GM21528 (cell line): ENCODE measurements around the gene PPT2.
"Not testable (repeated sequence)": the region's sequence is repeated elsewhere in the genome, so short reads cannot be mapped to it uniquely, and the experiment has no call there.

Experiments used
- ATAC-seq: cut with Tn5 transposase; IDR thresholded peaks from one replicate; pipeline ENCODE4 v1.9.1; 2021; ENCODE audit warnings: mild to moderate bottlenecking, moderate library complexity; ENCODE audit not compliant: unreplicated experiment, low FRiP score

Gene PPT2

DNA sequence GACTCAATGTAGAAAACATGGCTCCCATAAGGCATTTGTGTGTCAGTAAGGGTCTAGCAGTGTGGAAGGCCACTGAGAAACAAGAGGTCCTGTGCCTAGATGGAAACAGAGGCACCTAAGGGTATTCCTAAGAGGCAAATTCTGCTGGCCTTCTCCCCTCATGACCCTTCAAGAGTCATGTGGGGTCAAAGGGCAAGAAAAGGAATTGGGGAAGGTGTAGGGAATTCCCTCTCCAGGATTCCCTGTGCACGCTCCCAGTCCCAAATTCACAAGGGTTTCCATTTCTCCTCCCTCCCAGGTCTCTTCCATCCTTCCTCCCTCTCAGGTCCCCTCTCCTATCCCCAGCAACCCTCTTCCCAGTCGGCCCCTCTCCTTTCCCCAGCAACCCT is 21.4 kb downstream of the PPT2 start:
- no peak for ATAC-seq

- peak; percentile 46 for ATAC-seq
Measured at GRCh38 chr6:32175711-32176475, 22.0 kb downstream of the PPT2 start, which contains the start of gene AGPAT1. AGPAT1 (minus strand) TSS chr6:32176084; CDS start chr6:32171496, 4,588 bp downstream.

DNA sequence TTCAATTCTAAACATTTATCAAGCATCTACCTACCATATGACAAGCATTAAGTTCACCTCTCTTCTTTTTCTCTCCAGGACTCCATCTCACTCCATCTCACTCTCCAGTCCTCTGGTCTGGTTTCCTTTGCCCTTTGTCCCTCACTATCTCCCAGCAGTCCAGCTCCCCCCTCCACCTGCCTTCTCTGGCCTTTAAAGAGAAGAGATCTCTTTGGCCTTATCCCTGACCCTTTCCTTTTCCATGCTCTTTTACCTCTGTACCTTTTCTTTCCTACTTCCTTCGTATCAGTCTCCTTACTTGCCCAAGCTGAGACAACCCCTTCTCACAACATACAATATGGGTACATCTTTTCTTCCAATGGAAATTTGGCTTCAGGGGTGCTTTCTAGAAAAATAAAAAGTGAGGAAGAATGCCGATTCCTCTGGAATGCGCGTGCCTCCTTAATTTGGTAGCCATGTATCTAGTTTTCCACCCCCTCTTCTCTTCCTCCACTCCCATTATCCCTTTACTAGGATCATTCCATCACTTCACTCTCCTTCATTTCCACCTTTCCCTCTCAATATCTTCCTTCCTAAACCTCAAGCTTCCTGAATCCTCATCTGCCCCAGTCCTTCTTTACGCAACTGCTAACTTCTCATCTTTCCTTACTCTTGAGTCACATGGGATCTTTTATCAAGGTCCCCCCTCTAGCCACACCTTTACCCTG is 22.7 kb downstream of the PPT2 start:
- ATAC-seq = no peak

DNA sequence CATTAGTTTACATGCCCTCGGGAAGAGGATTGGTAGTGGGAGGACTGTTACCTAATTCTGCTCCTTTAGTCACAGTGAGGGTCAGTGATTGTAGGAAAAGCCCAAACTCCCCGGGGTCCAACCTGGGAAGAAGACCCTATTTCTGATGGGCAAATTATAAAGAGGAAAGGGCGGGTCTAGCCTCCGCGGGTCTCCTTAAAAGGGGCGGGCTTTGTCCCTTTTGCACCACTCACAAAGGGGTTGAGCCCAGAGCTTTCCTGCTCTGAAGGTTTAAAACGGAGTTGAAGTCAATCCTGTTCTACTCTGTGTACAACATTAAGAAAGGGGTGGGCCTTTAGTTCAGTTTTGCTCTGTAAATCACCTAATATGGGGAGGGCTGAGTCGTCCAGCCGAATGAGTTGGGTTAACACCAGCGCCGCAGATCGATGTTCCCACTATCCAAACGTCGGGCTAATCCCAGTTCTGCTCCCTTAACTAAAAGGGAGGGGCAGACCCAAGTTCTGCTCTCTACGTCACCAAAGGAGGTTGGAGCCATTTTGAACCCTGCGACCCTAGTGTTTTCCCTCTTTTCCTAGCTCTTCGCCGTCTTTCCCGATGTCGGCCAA is 23.3 kb downstream of the PPT2 start:
- ATAC-seq = peak; percentile 7

DNA sequence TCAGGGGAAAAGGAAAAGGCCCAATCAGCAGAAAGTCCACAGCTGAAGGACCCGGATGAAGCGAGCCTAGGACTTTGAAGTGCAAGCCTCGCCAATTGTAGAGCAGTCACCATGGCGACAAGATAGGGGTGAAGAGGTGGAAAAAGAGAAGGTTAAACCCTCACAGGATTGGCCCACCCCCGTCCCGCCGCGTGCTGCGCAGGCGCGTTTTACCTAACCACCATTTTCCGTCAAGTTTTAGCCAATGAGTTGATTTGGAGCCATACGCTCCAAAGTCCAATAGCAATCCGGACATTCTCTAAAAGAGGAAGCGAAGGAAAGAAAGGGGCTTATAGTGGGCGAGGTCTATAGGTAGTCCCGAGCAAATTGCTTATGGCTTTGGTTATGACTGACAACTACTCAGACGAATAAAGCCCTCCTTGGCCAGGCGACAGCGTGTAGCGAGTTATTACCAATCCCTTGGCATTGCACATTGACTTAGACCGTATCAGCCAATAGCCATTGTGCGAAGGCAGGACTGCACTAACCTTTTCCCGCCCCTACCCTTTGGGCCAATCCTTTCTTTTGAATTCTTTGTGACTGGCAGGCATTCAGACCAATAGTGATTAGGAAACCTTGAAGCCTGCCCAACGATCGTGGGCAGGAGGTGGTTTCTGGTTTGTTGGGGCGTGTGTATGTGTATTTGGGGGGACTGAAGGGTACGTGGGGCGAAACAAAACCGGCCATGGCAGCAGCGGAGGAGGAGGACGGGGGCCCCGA is 24.0 kb downstream of the PPT2 start, which contains the start of gene RNF5:
TSS of gene RNF5 (plus strand) at position 618 of the 759 bp plus-strand sequence. CDS start at position 725, 107 bp downstream.
- peak; percentile 75 for ATAC-seq

DNA sequence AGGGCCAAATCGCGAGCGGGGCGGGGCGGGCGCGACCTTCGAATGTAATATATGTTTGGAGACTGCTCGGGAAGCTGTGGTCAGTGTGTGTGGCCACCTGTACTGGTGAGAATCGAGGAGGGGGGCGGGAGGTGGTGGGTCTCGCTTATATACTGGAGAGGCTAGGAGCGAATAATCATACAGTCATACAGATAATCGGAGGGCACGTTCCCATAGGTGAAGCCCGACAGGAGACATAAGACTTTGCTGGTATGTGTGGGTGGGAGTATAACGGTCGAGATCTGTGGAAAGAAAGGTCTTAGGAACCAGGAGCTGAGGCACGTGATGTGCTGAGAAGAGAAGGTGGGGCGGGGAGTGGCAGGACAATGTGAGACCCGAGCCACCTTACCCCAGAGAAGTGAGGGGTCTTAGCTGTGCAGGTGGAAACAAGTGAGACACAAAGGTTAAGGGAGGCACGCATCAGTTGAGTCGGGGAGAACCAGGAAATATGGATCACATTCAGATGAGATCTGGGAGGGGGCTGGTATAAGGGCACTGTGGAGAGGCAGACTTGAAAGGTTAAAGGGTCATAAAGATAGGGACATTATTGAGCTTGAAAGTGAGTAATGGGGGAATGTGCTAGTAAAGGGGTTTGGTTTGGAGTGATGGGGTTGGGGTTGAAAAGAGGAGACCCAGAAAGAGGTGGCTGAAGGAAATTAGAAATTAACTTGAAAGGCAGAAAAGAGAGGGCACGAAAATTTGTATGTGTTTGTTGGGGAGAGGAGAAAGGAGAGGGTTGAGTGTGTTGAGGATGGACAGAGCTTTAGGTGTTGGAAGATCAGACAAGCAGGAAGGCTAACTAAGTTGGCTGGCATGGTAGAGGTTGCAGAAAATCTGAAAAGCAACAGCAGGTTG is 24.9 kb downstream of the PPT2 start:
- no peak for ATAC-seq

DNA sequence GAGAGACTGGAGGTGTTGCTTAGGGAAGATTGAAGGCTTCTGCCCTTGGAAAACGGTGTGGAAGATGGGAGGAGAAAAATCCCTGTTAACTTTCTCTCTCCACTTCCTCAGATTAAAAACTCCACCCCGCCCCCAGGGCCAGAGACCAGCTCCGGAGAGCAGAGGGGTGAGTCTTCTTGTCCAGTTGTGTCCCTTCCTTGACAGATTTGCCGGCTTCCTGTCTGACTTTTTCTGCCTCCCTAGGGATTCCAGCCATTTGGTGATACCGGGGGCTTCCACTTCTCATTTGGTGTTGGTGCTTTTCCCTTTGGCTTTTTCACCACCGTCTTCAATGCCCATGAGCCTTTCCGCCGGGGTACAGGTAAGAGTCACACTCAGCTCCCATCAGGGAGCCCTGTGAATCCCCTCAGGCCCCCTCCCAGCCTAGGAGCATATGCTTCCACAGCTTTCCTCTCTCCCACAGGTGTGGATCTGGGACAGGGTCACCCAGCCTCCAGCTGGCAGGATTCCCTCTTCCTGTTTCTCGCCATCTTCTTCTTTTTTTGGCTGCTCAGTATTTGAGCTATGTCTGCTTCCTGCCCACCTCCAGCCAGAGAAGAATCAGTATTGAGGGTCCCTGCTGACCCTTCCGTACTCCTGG is 25.9 kb downstream of the PPT2 start:
- ATAC-seq = no peak

DNA sequence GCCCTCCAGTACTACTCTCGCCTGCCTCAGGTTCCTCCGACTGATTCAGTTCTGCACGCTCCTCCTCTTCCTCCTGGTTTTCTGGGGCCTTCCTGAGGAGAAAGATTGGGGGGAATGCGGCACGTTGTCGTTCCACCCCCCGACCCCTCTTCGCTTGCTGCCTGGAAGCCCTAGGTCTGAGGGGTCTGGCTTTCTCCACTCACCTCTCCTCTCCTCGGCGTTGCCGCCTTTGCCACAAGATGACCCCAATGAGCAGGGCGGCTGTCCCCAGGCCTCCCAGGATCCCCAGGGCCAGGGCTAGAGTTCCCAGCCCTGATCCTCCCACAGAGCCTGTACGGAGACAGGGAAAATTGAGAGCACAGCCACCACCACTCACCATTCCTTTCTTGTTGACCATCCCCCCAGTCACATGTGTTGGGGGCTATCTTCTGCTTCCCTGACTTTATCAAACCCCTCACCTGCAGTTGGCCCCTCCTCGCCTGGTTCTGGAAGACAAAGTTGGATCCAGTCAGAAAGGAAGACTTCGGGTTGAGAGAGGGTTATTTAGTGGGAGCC is 27.3 kb downstream of the PPT2 start:
- ATAC-seq = no peak

DNA sequence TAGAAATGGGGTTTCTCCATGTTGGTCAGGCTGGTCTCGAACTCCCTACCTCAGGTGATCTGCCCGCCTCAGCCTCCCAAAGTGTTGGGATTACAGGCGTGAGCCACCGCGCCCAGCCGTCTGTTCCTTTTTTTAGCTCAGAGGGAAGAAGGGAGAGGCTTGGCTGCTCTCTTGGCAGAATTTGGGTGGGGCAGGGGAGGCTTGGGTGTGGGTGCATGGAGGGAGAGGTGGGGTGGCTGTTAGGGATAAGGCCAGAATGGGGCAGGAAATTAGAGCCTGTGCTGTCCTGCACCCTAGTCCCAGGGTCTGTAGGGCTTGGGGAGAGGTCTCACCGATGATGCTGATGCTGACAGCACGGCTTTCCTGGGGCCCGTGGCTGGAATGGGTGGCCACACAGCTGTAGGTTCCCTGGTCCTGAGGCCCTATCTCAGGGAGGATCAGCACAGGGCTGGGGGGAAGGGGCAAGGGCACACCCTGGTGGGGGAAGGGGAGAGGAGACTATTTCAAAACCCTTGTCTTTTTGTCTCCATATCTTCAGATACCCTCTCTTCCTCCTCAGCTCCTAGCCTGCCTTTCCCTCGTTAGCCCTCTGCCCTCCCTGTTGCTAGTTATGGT is 28.1 kb downstream of the PPT2 start:
- ATAC-seq = no peak

DNA sequence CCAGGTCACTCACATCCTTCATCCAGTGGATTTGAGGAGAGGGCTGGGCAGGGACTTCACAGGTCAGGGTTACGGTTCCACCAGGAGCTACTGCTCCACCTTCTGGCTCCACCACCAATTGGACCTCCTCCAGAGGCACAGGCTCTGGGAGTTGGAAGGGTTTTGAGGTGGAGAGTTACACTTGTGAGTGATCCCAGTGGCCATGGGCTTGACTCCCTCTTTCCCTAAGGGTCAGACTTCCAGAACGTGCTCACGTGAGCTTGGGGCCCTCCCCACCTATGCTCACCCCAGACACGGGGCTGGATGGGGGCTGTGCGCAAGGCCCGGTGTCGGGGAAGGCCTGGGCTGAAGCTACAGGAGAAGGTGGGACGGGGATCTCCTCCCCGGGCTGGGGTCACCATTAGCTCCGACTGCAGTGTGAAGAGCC is 28.6 kb downstream of the PPT2 start:
- no peak for ATAC-seq

- ATAC-seq = no peak
Measured at GRCh38 chr6:32183030-32183429, 29.1 kb downstream of the PPT2 start.

DNA sequence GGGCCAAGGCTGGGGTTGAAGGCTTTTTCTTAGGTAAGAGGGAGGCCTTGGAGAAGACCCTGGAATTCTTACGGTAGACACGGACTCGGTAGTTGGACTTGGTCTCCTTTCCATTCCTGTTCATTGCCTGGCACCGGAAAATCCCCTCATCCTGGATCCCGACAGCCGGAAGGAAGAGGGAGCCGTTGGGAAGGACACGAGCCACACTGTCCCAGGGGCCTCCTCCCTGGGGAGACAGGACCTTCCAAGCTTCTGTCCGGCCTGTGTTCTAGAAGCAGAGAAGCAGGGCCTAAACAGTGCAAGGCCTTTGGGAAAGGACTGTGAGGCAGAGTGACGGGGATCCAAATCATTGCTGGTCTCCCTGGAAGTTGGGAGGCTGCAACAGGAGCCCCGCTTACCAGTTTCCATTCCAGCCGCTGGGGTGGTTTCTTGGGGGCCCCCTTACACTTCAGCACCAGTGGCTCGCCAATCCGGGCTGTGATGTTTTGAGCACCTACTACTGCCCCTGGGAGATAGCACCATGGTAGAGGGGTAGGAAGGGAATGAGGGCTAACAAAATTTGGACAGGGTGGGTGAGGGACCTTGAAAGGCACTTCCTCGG is 29.6 kb downstream of the PPT2 start:
- no peak for ATAC-seq

GRCh38 chr6:32184084-32184640 is 30.2 kb downstream of the PPT2 start, which contains the start of gene AGER:
AGER (minus strand) TSS chr6:32184253; CDS start chr6:32184222, 31 bp downstream.
- ATAC-seq = no peak

DNA sequence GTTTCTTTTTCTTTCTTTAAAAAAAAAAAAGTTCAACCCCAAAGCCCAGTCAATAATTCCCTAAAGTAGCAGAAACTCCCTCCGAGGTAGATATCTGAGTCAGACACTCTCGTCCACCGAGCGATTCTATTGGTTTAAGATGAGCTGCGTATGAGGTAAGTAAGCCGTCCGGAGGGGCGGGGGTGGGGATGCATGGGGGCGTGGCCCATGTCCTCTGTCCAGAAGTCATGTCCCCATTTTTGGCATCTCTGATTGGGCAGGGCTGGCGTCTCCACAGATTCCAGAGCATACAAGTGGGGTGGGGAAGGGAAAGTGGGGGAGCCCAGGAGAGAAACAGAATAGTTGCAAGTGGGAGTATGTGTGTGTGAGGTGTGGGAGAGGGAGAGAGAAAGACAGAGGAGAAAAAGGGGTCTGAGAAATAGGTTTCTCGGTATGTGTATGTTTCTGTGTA is 31.8 kb downstream of the PPT2 start:
- ATAC-seq = not testable (repeated sequence)

GRCh38 chr6:32186151-32186840 is 32.4 kb downstream of the PPT2 start:
- not testable (repeated sequence) for ATAC-seq

DNA sequence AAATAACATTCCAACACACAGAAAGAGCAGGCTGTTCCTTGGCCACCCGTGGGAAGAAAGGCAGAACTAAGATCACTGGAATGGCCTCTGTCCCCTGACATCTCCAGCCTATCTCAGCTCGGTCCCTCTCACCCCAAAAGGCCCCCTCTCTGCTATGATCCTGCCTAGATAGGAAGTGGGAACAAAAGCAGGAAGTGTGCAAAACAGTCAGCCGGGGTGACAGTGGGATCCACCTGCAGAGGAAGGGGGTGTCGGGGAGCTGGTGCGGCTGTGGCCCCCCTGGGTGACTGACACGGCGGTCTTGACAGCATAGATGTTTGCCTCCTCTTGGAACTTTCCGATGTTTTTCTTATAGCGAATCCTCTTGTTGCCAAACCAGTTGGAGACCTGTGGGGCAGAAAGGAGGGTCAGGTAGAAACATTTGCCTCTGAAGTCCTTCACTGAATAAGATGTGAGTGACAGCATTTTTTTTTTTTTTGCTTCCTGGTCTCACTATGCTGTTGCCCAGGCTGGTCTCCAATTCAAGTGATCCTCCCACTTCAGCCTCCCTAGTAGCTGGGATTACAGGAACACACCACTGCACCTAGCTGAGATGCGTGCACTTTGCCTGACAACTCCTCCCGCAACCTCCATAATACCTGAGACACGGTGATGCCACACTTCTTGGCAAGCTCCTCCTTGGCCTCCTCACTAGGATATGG is 33.2 kb downstream of the PPT2 start:
- no peak for ATAC-seq
